Loucy (cell line): ENCODE data around the gene GTPBP4.

Experiments used
- H2AFZ ChIP-seq: fragments of 200-600 bp; sonication (generic); 2 replicates; pipeline ENCODE4 v1.6.0; 2016; ENCODE audit warnings: antibody characterized with exemption, mild to moderate bottlenecking, low read length, moderate library complexity
- H3F3A ChIP-seq: fragments of 200-600 bp; 2 replicates; pipeline ENCODE4 v1.6.0; 2016; ENCODE audit warnings: antibody characterized with exemption, low read depth, mild to moderate bottlenecking
- H3K27me3 ChIP-seq: fragments of 200-600 bp; sonication (generic); 2 replicates; pipeline ENCODE4 v1.6.1; 2014; ENCODE audit warnings: low read length, mild to moderate bottlenecking; ENCODE audit not compliant: insufficient read depth, poor library complexity, severe bottlenecking
- H3K36me3 ChIP-seq: fragments of 200-600 bp; sonication (generic); 2 replicates; pipeline ENCODE4 v1.6.1; 2016; ENCODE audit warnings: low read length; ENCODE audit not compliant: insufficient read depth
- H3K4me1 ChIP-seq: fragments of 200-600 bp; sonication (generic); 2 replicates; pipeline ENCODE4 v1.5.1; 2014; ENCODE audit warnings: low read length, mild to moderate bottlenecking; ENCODE audit not compliant: insufficient read depth, poor library complexity, severe bottlenecking
- H3K4me2 ChIP-seq: fragments of 200-600 bp; sonication (generic); 2 replicates; pipeline ENCODE4 v1.6.0; 2014; ENCODE audit warnings: antibody characterized with exemption, low read length, low read depth, mild to moderate bottlenecking; ENCODE audit not compliant: poor library complexity, severe bottlenecking
- H3K4me3 ChIP-seq: fragments of 200-600 bp; sonication (generic); 2 replicates; pipeline ENCODE4 v1.5.1; 2014; ENCODE audit warnings: low read length, mild to moderate bottlenecking, mixed read lengths; ENCODE audit not compliant: poor library complexity, severe bottlenecking
- H3K79me2 ChIP-seq: fragments of 200-600 bp; sonication (generic); 2 replicates; pipeline ENCODE4 v1.6.1; 2014; ENCODE audit warnings: low read length; ENCODE audit not compliant: insufficient read depth
- H3K9ac ChIP-seq: fragments of 200-600 bp; sonication (generic); 2 replicates; pipeline ENCODE4 v1.6.0; 2014; ENCODE audit warnings: mild to moderate bottlenecking, low read depth, low read length, moderate library complexity; ENCODE audit not compliant: poor library complexity, severe bottlenecking
- H3K9me2 ChIP-seq: fragments of 200-600 bp; sonication (generic); replicated peaks from 2 replicates; pipeline ENCODE4 v1.6.1; 2016; ENCODE audit warnings: low read depth, low read length, mixed read lengths
- H3K9me3 ChIP-seq: fragments of 200-600 bp; sonication (generic); 2 replicates; pipeline ENCODE4 v1.6.1; 2014; ENCODE audit warnings: mild to moderate bottlenecking, antibody characterized with exemption, low read length, low read depth; ENCODE audit not compliant: insufficient read depth
- H4K20me1 ChIP-seq: fragments of 200-600 bp; sonication (generic); 2 replicates; pipeline ENCODE4 v1.6.0; 2014; ENCODE audit warnings: antibody characterized with exemption, low read length, mild to moderate bottlenecking; ENCODE audit not compliant: insufficient read depth, poor library complexity, severe bottlenecking
- EZH2phosphoT487 ChIP-seq: fragments of 200-600 bp; IDR thresholded peaks from 2 replicates; pipeline ENCODE4 v1.6.1; 2018; ENCODE audit warnings: antibody characterized with exemption, mild to moderate bottlenecking, moderate library complexity, borderline replicate concordance
- TF ChIP-seq, protein P1 (sequence below): fragments of 200-600 bp; sonication (generic); conservative IDR thresholded peaks from 2 replicates; pipeline ENCODE4 v1.5.1; 2014; ENCODE audit warnings: mild to moderate bottlenecking, antibody characterized with exemption, low read length

Gene GTPBP4

GRCh38 chr10:968546-969199 lies 19.6 kb upstream of the GTPBP4 start:
- no peak for TF ChIP-seq EZH2phosphoT487
- TF ChIP-seq, protein P1, sequence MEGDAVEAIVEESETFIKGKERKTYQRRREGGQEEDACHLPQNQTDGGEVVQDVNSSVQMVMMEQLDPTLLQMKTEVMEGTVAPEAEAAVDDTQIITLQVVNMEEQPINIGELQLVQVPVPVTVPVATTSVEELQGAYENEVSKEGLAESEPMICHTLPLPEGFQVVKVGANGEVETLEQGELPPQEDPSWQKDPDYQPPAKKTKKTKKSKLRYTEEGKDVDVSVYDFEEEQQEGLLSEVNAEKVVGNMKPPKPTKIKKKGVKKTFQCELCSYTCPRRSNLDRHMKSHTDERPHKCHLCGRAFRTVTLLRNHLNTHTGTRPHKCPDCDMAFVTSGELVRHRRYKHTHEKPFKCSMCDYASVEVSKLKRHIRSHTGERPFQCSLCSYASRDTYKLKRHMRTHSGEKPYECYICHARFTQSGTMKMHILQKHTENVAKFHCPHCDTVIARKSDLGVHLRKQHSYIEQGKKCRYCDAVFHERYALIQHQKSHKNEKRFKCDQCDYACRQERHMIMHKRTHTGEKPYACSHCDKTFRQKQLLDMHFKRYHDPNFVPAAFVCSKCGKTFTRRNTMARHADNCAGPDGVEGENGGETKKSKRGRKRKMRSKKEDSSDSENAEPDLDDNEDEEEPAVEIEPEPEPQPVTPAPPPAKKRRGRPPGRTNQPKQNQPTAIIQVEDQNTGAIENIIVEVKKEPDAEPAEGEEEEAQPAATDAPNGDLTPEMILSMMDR = no peak
- Histone ChIP-seq H3K9me2 (no peaks in the 10 kb centered on the region), H2AFZ (no peak overlapping the region), H3K4me3 (no peak overlapping the region), H4K20me1 (no peaks in the 10 kb centered on the region), H3F3A (no peaks in the 10 kb centered on the region), H3K27me3 (no peaks in the 10 kb centered on the region), H3K79me2 (no peaks in the 10 kb centered on the region), H3K36me3 (no peaks in the 10 kb centered on the region), H3K4me2 (no peak overlapping the region), H3K4me1 (no peaks in the 10 kb centered on the region), H3K9me3 (no peaks in the 10 kb centered on the region), H3K9ac (no peak overlapping the region)

DNA sequence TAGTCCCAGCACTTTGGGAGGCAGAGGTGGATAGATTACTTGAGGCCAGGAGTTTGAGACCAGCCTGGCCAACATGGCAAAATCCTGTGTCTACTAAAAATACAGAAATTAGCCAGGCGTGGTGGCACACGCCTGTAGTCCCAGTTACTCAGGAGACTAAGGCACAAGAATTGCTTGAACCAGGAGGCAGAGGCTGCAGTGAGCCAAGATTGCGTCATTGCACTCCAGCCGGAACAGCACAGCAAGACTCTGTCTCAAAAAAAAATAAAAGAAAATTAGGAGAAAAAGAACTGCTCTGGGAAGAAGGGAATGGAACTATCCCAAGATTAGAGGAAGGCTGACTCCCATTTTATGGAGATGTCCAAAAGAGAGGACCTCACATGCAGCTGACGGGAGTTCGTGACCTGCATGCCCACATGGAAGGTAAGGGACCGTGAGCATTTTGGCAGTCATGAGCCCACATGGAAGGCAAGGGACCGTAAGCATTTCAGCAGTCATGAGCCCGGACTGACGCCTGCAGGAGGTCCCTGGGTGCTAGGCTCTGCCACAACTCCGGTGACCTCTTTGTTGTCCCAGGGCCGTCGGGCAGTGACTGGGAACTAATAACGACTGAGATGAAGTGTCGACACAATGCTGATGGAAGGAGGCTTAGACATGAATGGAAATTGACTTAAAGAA lies 18.6 kb upstream of the GTPBP4 start:
- no peaks in the 10 kb centered on the region for H3K36me3 ChIP-seq
- no peaks in the 10 kb centered on the region for H4K20me1 ChIP-seq
- no peak overlapping the region for H2AFZ ChIP-seq
- no peaks in the 10 kb centered on the region for H3K4me1 ChIP-seq
- H3K79me2 ChIP-seq = no peaks in the 10 kb centered on the region
- H3F3A ChIP-seq = no peaks in the 10 kb centered on the region
- H3K9me2 ChIP-seq = no peaks in the 10 kb centered on the region
- no peaks in the 10 kb centered on the region for H3K27me3 ChIP-seq
- no peaks in the 10 kb centered on the region for H3K9me3 ChIP-seq
- H3K4me2 ChIP-seq = no peak overlapping the region
- no peak overlapping the region for H3K4me3 ChIP-seq
- TF ChIP-seq, protein P1 = no peak
- TF ChIP-seq EZH2phosphoT487 = no peak
- no peak overlapping the region for H3K9ac ChIP-seq

- H3K9ac ChIP-seq = no peak overlapping the region
- no peaks in the 10 kb centered on the region for H4K20me1 ChIP-seq
- H3K9me2 ChIP-seq = no peaks in the 10 kb centered on the region
- no peaks in the 10 kb centered on the region for H3K9me3 ChIP-seq
- H2AFZ ChIP-seq = no peak overlapping the region
- no peak for TF ChIP-seq EZH2phosphoT487
- TF ChIP-seq, protein P1 = no peak
- H3K4me1 ChIP-seq = no peaks in the 10 kb centered on the region
- no peaks in the 10 kb centered on the region for H3F3A ChIP-seq
- no peak overlapping the region for H3K4me2 ChIP-seq
- H3K79me2 ChIP-seq = no peaks in the 10 kb centered on the region
- H3K36me3 ChIP-seq = no peaks in the 10 kb centered on the region
- H3K27me3 ChIP-seq = no peaks in the 10 kb centered on the region
- H3K4me3 ChIP-seq = no peak overlapping the region
Measured at GRCh38 chr10:970311-971149, 17.7 kb upstream of the GTPBP4 start.
